ENCODE data around the gene STXBP3. TPM values are rescaled to one million over a fixed set of nuclear protein-coding genes. Genes with fewer than 3 reads are reported as not detected.

The STXBP3 gene
- polyA plus RNA-seq, 3 donors, result 32.3 to 56.2 (median 48.3) TPM

- H3K27me3 Mint-ChIP-seq (ENCODE audit: low read depth in 3 of 3), result peaks cover 0 to 6% (median 3%) of the 10 kb centered on the region in 3 donors
- H3K36me3 Mint-ChIP-seq, result peaks cover 7 to 9% of the 10 kb centered on the region in 2 donors
- H3K9me3 ChIP-seq (replicated peaks in 1 of 2; ENCODE audit: control insufficient read depth in 1 of 2, insufficient read depth in 1 of 2, low read length in 2 of 2), result no peaks in the 10 kb centered on the region
- no peak overlapping the region for H3K4me3 Mint-ChIP-seq
- H2AFZ ChIP-seq (ENCODE audit: insufficient read depth, low read depth, low read length, poor library complexity, severe bottlenecking), result no peak overlapping the region
- H3K9me3 Mint-ChIP-seq, result peaks cover 0 to 2% (median 0%) of the 10 kb centered on the region in 7 donors
- H4K20me1 ChIP-seq (ENCODE audit: insufficient read depth, low read length), result no peaks in the 10 kb centered on the region
- no peak overlapping the region for H3K9ac ChIP-seq (ENCODE audit: insufficient read depth, low read length, poor library complexity, severe bottlenecking)
- no peak overlapping the region for H3K4me3 ChIP-seq (replicated peaks in 1 of 3; ENCODE audit: low read depth in 2 of 3, low read length in 3 of 3)
- intact Hi-C loops (cut with micrococcal nuclease), result no loop called here
- H3K27ac ChIP-seq (ENCODE audit: low read depth in 1 of 2, low read length in 2 of 2), result no peak overlapping the region
- no peaks in the 10 kb centered on the region for H3K79me2 ChIP-seq (ENCODE audit: insufficient read depth, low read length)
- TF ChIP-seq CTCF (IDR thresholded peaks at IDR 0.05), result no peak
- no peak overlapping the region for H3K4me2 ChIP-seq (replicated peaks; ENCODE audit: extremely low read depth, low read length, poor library complexity, severe bottlenecking)
- peaks cover under 1 to 5% of the 10 kb centered on the region in 2 donors for H3K36me3 ChIP-seq (replicated peaks in 1 of 2; ENCODE audit: control insufficient read depth in 1 of 2, insufficient read depth in 2 of 2, low read length in 2 of 2)
- peaks cover 5 to 11% of the 10 kb centered on the region in 2 donors for H3K4me1 ChIP-seq (ENCODE audit: control insufficient read depth in 1 of 2, insufficient read depth in 2 of 2, low read length in 2 of 2)
- no peaks in the 10 kb centered on the region for H3K27me3 ChIP-seq (ENCODE audit: control insufficient read depth in 2 of 2, insufficient read depth in 2 of 2, low read length in 2 of 2)
- DNase-seq, result no peak
- H3K4me1 Mint-ChIP-seq, result peaks cover 25% of the 10 kb centered on the region
- no CpG with 5 or more reads among the region's 3 CpGs for WGBS (ENCODE audit: insufficient coverage)
- no peak overlapping the region for H3K27ac Mint-ChIP-seq
Observed at GRCh38 chr1:108706643-108707042, 39.8 kb upstream of the STXBP3 start.

GRCh38 chr1:108708691-108709660 is 37.5 kb upstream of the STXBP3 start:
- Histone ChIP-seq H3K27ac (ENCODE audit: low read depth in 1 of 2, low read length in 2 of 2) (no peak overlapping the region), H3K9me3 (replicated peaks in 1 of 2; ENCODE audit: control insufficient read depth in 1 of 2, insufficient read depth in 1 of 2, low read length in 2 of 2) (no peaks in the 10 kb centered on the region), H3K4me2 (replicated peaks; ENCODE audit: extremely low read depth, low read length, poor library complexity, severe bottlenecking) (no peak overlapping the region), H3K4me3 (replicated peaks in 1 of 3; ENCODE audit: low read depth in 2 of 3, low read length in 3 of 3) (no peak overlapping the region), H3K36me3 (replicated peaks in 1 of 2; ENCODE audit: control insufficient read depth in 1 of 2, insufficient read depth in 2 of 2, low read length in 2 of 2) (no peaks in the 10 kb centered on the region), H2AFZ (ENCODE audit: insufficient read depth, low read depth, low read length, poor library complexity, severe bottlenecking) (no peak overlapping the region), H3K27me3 (ENCODE audit: control insufficient read depth in 2 of 2, insufficient read depth in 2 of 2, low read length in 2 of 2) (no peaks in the 10 kb centered on the region), H4K20me1 (ENCODE audit: insufficient read depth, low read length) (no peaks in the 10 kb centered on the region), H3K4me1 (ENCODE audit: control insufficient read depth in 1 of 2, insufficient read depth in 2 of 2, low read length in 2 of 2) (peaks cover 4 to 7% of the 10 kb centered on the region in 2 donors), H3K79me2 (ENCODE audit: insufficient read depth, low read length) (no peaks in the 10 kb centered on the region), H3K9ac (ENCODE audit: insufficient read depth, low read length, poor library complexity, severe bottlenecking) (no peak overlapping the region)
- peak; percentile 19 for TF ChIP-seq CTCF (IDR thresholded peaks at IDR 0.05)
- Mint-ChIP-seq H3K9me3 (peaks cover 0 to 2% (median 0%) of the 10 kb centered on the region in 7 donors), H3K4me3 (no peak overlapping the region), H3K36me3 (no peaks in the 10 kb centered on the region), H3K27me3 (ENCODE audit: low read depth in 3 of 3) (peaks cover 2 to 11% (median 7%) of the 10 kb centered on the region in 3 donors), H3K4me1 (peaks cover 13% of the 10 kb centered on the region), H3K27ac (peak overlapping the region in 1 of 7 donors; percentile 30)
- DNase-seq, result peak in 2 of 3 donors; percentile 27 to 43
- 90% methylated on average over 6 of the region's 7 CpGs for WGBS (ENCODE audit: insufficient coverage)
- intact Hi-C loops (cut with micrococcal nuclease), result no loop called here
